IPS DF 6.9 (cell line): ENCODE measurements around the gene NAPB.

Experiments used
- DNase-seq: peaks from one replicate; pipeline ENCODE4 v3.0.0-alpha.2; 2013; ENCODE audit warnings: low read depth, low spot score
- H3K27ac ChIP-seq: one replicate; pipeline ENCODE4 v1.5.1; 2013; ENCODE audit warnings: low read length, control low read depth
- H3K27me3 ChIP-seq: 2 replicates; pipeline ENCODE4 v1.6.1; 2013; ENCODE audit warnings: mild to moderate bottlenecking, low read length; ENCODE audit not compliant: control insufficient read depth, insufficient read depth
- H3K36me3 ChIP-seq: 2 replicates; pipeline ENCODE4 v1.6.1; 2013; ENCODE audit warnings: low read length; ENCODE audit not compliant: control insufficient read depth, insufficient read depth
- H3K4me1 ChIP-seq: 2 replicates; pipeline ENCODE4 v1.6.1; 2013; ENCODE audit warnings: low read length; ENCODE audit not compliant: control insufficient read depth, insufficient read depth
- H3K4me3 ChIP-seq: 2 replicates; pipeline ENCODE4 v1.5.1; 2013; ENCODE audit warnings: mild to moderate bottlenecking, low read length
- H3K9me3 ChIP-seq: 2 replicates; pipeline ENCODE4 v1.6.1; 2013; ENCODE audit warnings: low read length, inconsistent platforms; ENCODE audit not compliant: control insufficient read depth, insufficient read depth
- WGBS: extraction: QIAGEN DNeasy Blood & Tissue Kit; methylation state at CpG from one replicate; pipeline ENCODE4 v1.1.7; 2013; ENCODE audit warnings: mixed read lengths, missing lambda C conversion rate; ENCODE audit not compliant: insufficient read length, insufficient coverage; 5-methylcytosine and 5-hydroxymethylcytosine counted together

The NAPB gene

GRCh38 chr20:23451956-23452487, 30.7 kb upstream of the NAPB start:
- no peaks in the 10 kb centered on the region for H3K36me3 ChIP-seq
- H3K4me3 ChIP-seq = no peak overlapping the region
- H3K4me1 ChIP-seq = no peaks in the 10 kb centered on the region
- no peaks in the 10 kb centered on the region for H3K9me3 ChIP-seq
- no peak for DNase-seq
- no peak overlapping the region for H3K27ac ChIP-seq
- H3K27me3 ChIP-seq = no peaks in the 10 kb centered on the region
- no CpG with 5 or more reads among the region's 11 CpGs for WGBS

GRCh38 chr20:23450877-23451276, 29.6 kb upstream of the NAPB start:
- no peaks in the 10 kb centered on the region; the same call in 1 of the 2 replicates for H3K4me1 ChIP-seq
- WGBS = 100% methylated on average over 1 of the region's 1 CpG
- H3K9me3 ChIP-seq = no peaks in the 10 kb centered on the region
- H3K4me3 ChIP-seq = no peak overlapping the region
- DNase-seq = no peak
- no peaks in the 10 kb centered on the region for H3K27me3 ChIP-seq
- H3K27ac ChIP-seq = no peak overlapping the region
- H3K36me3 ChIP-seq = no peaks in the 10 kb centered on the region

GRCh38 chr20:23449421-23449820, 28.1 kb upstream of the NAPB start:
- Histone ChIP-seq H3K27ac (no peak overlapping the region), H3K27me3 (no peaks in the 10 kb centered on the region), H3K9me3 (no peaks in the 10 kb centered on the region), H3K4me3 (no peak overlapping the region), H3K4me1 (no peaks in the 10 kb centered on the region; the same call in 1 of the 2 replicates), H3K36me3 (no peaks in the 10 kb centered on the region)
- WGBS = no CpG with 5 or more reads among the region's 3 CpGs
- DNase-seq = no peak

- Histone ChIP-seq H3K36me3 (no peaks in the 10 kb centered on the region), H3K4me1 (no peaks in the 10 kb centered on the region; the same call in 1 of the 2 replicates), H3K9me3 (no peaks in the 10 kb centered on the region), H3K27ac (no peak overlapping the region), H3K4me3 (no peak overlapping the region), H3K27me3 (no peaks in the 10 kb centered on the region)
- whole genome bisulfite sequencing = no CpG with 5 or more reads among the region's 5 CpGs
- no peak for DNase-seq
Observed at GRCh38 chr20:23448167-23448566, 26.9 kb upstream of the NAPB start.

- WGBS = no CpG with 5 or more reads among the region's 8 CpGs
- H3K27me3 ChIP-seq = no peaks in the 10 kb centered on the region
- peak; percentile 52 for DNase-seq
Observed at GRCh38 chr20:23446505-23446904, 25.2 kb upstream of the NAPB start.

GRCh38 chr20:23445596-23446217, 24.4 kb upstream of the NAPB start:
- no peaks in the 10 kb centered on the region for H3K36me3 ChIP-seq
- H3K4me1 ChIP-seq = no peaks in the 10 kb centered on the region; the same call in 1 of the 2 replicates
- no peak overlapping the region for H3K4me3 ChIP-seq
- no peak overlapping the region for H3K27ac ChIP-seq
- WGBS = no CpG with 5 or more reads among the region's 7 CpGs
- DNase-seq = no peak
- no peaks in the 10 kb centered on the region for H3K27me3 ChIP-seq
- H3K9me3 ChIP-seq = no peaks in the 10 kb centered on the region

More at GRCh38 chr20:23446505-23446904, 25.2 kb upstream of the NAPB start:
- H3K27ac ChIP-seq = no peak overlapping the region
- no peak overlapping the region for H3K4me3 ChIP-seq
- H3K9me3 ChIP-seq = no peaks in the 10 kb centered on the region
- H3K36me3 ChIP-seq = no peaks in the 10 kb centered on the region
- H3K4me1 ChIP-seq = no peaks in the 10 kb centered on the region; the same call in 1 of the 2 replicates

- WGBS = 100% methylated on average over 2 of the region's 4 CpGs
- H3K4me1 ChIP-seq = no peaks in the 10 kb centered on the region; the same call in 1 of the 2 replicates
- DNase-seq = no peak
Observed at GRCh38 chr20:23444859-23445258, 23.6 kb upstream of the NAPB start.

GRCh38 chr20:23442436-23442835, 21.1 kb upstream of the NAPB start:
- no peak for DNase-seq
- Histone ChIP-seq H3K36me3 (no peaks in the 10 kb centered on the region), H3K27ac (no peak overlapping the region), H3K27me3 (no peaks in the 10 kb centered on the region), H3K9me3 (no peaks in the 10 kb centered on the region), H3K4me3 (no peak overlapping the region), H3K4me1 (no peaks in the 10 kb centered on the region; the same call in 1 of the 2 replicates)
- WGBS = no CpG with 5 or more reads among the region's 5 CpGs

More at GRCh38 chr20:23444859-23445258, 23.6 kb upstream of the NAPB start:
- H3K4me3 ChIP-seq = no peak overlapping the region
- no peaks in the 10 kb centered on the region for H3K27me3 ChIP-seq
- no peak overlapping the region for H3K27ac ChIP-seq
- H3K9me3 ChIP-seq = no peaks in the 10 kb centered on the region
- no peaks in the 10 kb centered on the region for H3K36me3 ChIP-seq

- Histone ChIP-seq H3K27me3 (no peaks in the 10 kb centered on the region), H3K4me1 (no peaks in the 10 kb centered on the region; the same call in 1 of the 2 replicates), H3K4me3 (no peak overlapping the region), H3K27ac (no peak overlapping the region), H3K36me3 (no peaks in the 10 kb centered on the region), H3K9me3 (no peaks in the 10 kb centered on the region)
- DNase-seq = peak; percentile 89
- WGBS = no CpG with 5 or more reads among the region's 8 CpGs
Observed at GRCh38 chr20:23441850-23442313, 20.6 kb upstream of the NAPB start.

- Histone ChIP-seq H3K27me3 (no peaks in the 10 kb centered on the region), H3K4me3 (no peak overlapping the region), H3K4me1 (no peaks in the 10 kb centered on the region), H3K36me3 (no peaks in the 10 kb centered on the region), H3K9me3 (no peaks in the 10 kb centered on the region), H3K27ac (no peak overlapping the region)
- DNase-seq = no peak
- WGBS = no CpG with 5 or more reads among the region's 2 CpGs
Observed at GRCh38 chr20:23440004-23440403, 18.7 kb upstream of the NAPB start.

GRCh38 chr20:23438661-23439060, 17.4 kb upstream of the NAPB start:
- no peaks in the 10 kb centered on the region for H3K9me3 ChIP-seq
- no CpG with 5 or more reads among the region's 5 CpGs for WGBS

More at GRCh38 chr20:23438661-23439060, 17.4 kb upstream of the NAPB start:
- no peak for DNase-seq
- Histone ChIP-seq H3K27ac (no peak overlapping the region), H3K27me3 (no peaks in the 10 kb centered on the region), H3K4me1 (no peaks in the 10 kb centered on the region), H3K36me3 (no peaks in the 10 kb centered on the region), H3K4me3 (no peak overlapping the region)
